Lower leg skin (tissue), 4 donors: ENCODE measurements around the gene CWC22. TPM values are rescaled to one million over a fixed set of nuclear protein-coding genes. Genes with fewer than 3 reads are reported as not detected.
"Not testable (repeated sequence)": the region's sequence is repeated elsewhere in the genome, so short reads cannot be mapped to it uniquely, and the experiment has no call there.

Experiments
- DNase-seq, 2 donors: peaks; one replicate each; pipeline ENCODE4 v3.0.0-alpha.2; 2019; ENCODE audit warnings: low spot score in 2 of 2
- H3K4me3 ChIP-seq: fragments of 200-600 bp; sonication (generic); 2 replicates; pipeline ENCODE4 v1.5.1; 2017; ENCODE audit warnings: mild to moderate bottlenecking, low read depth; ENCODE audit not compliant: poor library complexity, severe bottlenecking
- CTCF ChIP-seq, 3 donors: fragments of 450-650 bp; IDR thresholded peaks; one replicate each; pipeline ENCODE4 v1.5.1; 2016; ENCODE audit warnings: antibody characterized with exemption in 3 of 3, mild to moderate bottlenecking in 3 of 3, moderate library complexity in 2 of 3
- POLR2A ChIP-seq, 2 donors: fragments of 450-650 bp; IDR thresholded peaks; one replicate each; pipeline ENCODE4 v1.6.1; 2016 to 2017; ENCODE audit warnings: antibody characterized with exemption in 2 of 2, mild to moderate bottlenecking in 1 of 2, moderate library complexity in 1 of 2
- WGBS, 2 donors: methylation state at CpG; one replicate each; pipeline ENCODE4 v1.1.5; 2018; 5-methylcytosine and 5-hydroxymethylcytosine counted together
- intact Hi-C: fragments of 100-400 bp; cut with DNase I; formaldehyde crosslinking; loops from one replicate; pipeline ENCODE4 v1.15.0; 2023; ENCODE audit warnings: low total_unique reads
- total RNA-seq, 4 donors: library from RNA; depleted of rRNA; stranded (reverse); fragments of >200 nt; gene quantifications; one replicate each; pipeline ENCODE4 v1.1.0, GENCODE V29; 2016

The CWC22 gene
- total RNA-seq, 4 donors from 2014 or later: 14.3 to 25.9 (median 19.3) TPM

GRCh38 chr2:180006231-180006630 lies 866 bp downstream of the CWC22 start:
- peak overlapping the region; percentile 79 for H3K4me3 ChIP-seq
- intact Hi-C loops: no loop called here
- WGBS, 2 donors: 8 to 9% methylated on average over 7 of the region's 7 CpGs
- DNase-seq: no peak
- TF ChIP-seq POLR2A (IDR thresholded peaks at IDR 0.05) (no peak), CTCF (IDR thresholded peaks at IDR 0.05) (no peak)

GRCh38 chr2:180005465-180005864 lies 1.6 kb downstream of the CWC22 start:
- WGBS, 2 donors: 93 to 95% methylated on average over 7 of the region's 7 CpGs
- H3K4me3 ChIP-seq, DNase-seq, intact Hi-C loops: not testable (repeated sequence)

- intact Hi-C loops: no loop called here
- 82 to 87% methylated on average over 5 of the region's 5 CpGs for WGBS, 2 donors
- no peak overlapping the region for H3K4me3 ChIP-seq
- TF ChIP-seq POLR2A (IDR thresholded peaks at IDR 0.05) (no peak), CTCF (IDR thresholded peaks at IDR 0.05) (no peak)
- no peak for DNase-seq
Observed at GRCh38 chr2:180004731-180005130, 2.4 kb downstream of the CWC22 start.

GRCh38 chr2:180003559-180003958 lies 3.5 kb downstream of the CWC22 start:
- DNase-seq: no peak
- WGBS, 2 donors: 51 to 73% methylated on average over 2 of the region's 2 CpGs
- H3K4me3 ChIP-seq: no peak overlapping the region
- intact Hi-C loops: no loop called here
- TF ChIP-seq CTCF (IDR thresholded peaks at IDR 0.05) (no peak), POLR2A (IDR thresholded peaks at IDR 0.05) (no peak)

GRCh38 chr2:180003073-180003472 lies 4.0 kb downstream of the CWC22 start:
- WGBS, 2 donors: 97 to 100% methylated on average over 1 of the region's 1 CpG
- intact Hi-C loops: no loop called here
- no peak overlapping the region for H3K4me3 ChIP-seq
- no peak for TF ChIP-seq POLR2A (IDR thresholded peaks at IDR 0.05)
- no peak for TF ChIP-seq CTCF (IDR thresholded peaks at IDR 0.05)
- DNase-seq: no peak

- no peak for TF ChIP-seq CTCF (IDR thresholded peaks at IDR 0.05)
- no peak for DNase-seq
- no peak overlapping the region for H3K4me3 ChIP-seq
- intact Hi-C loops: no loop called here
- 85 to 94% methylated on average over 2 of the region's 2 CpGs for WGBS, 2 donors
Observed at GRCh38 chr2:180002198-180002770, 4.8 kb downstream of the CWC22 start.
